ENCODE data around the gene TRIP13. TPM values are rescaled to one million over a fixed set of nuclear protein-coding genes. Genes with fewer than 3 reads are reported as not detected.

TRIP13 gene
- total and polyA plus RNA-seq, 4 experiments from 2014 or later, result 0.39 to 1.0 (median 0.69) TPM; not detected in 1

- Mint-ChIP-seq H3K4me1 (peaks cover 0 to 3% (median 1%) of the 10 kb centered on the region in 4 donors), H3K27me3 (peaks cover 0 to 4% of the 10 kb centered on the region in 2 donors), H3K36me3 (peaks cover 0 to 2% of the 10 kb centered on the region in 2 donors), H3K9me3 (no peaks in the 10 kb centered on the region), H3K27ac (no peak overlapping the region), H3K4me3 (no peak overlapping the region)
- Histone ChIP-seq H3K4me1 (ENCODE audit: insufficient read depth, low read length) (no peaks in the 10 kb centered on the region), H3K9me3 (ENCODE audit: control insufficient read depth in 1 of 2, low read length in 2 of 2) (no peaks in the 10 kb centered on the region), H3K36me3 (ENCODE audit: insufficient read depth, low read length) (no peaks in the 10 kb centered on the region), H3K27ac (ENCODE audit: low read depth, low read length) (no peak overlapping the region), H3K4me3 (ENCODE audit: low read length in 2 of 2) (no peak overlapping the region), H3K27me3 (ENCODE audit: insufficient read depth, low read length) (no peaks in the 10 kb centered on the region)
- CTCF ChIA-PET (ENCODE audit: partially characterized antibody), result no interaction called here
- intact Hi-C loops (cut with micrococcal nuclease), result no loop called here
- POLR2A ChIA-PET (ENCODE audit: partially characterized antibody), result no interaction called here
- no peak for DNase-seq
Observed at GRCh38 chr5:855771-856530, 36.7 kb upstream of the TRIP13 start.

GRCh38 chr5:856531-857425 is 35.9 kb upstream of the TRIP13 start:
- no peak for DNase-seq

GRCh38 chr5:858726-859125 is 34.0 kb upstream of the TRIP13 start:
- DNase-seq, result no peak
- Mint-ChIP-seq H3K4me1 (peaks cover 0 to 3% (median 0%) of the 10 kb centered on the region in 4 donors), H3K27me3 (no peaks in the 10 kb centered on the region), H3K9me3 (no peaks in the 10 kb centered on the region), H3K36me3 (peaks cover 0 to 8% of the 10 kb centered on the region in 2 donors), H3K4me3 (no peak overlapping the region), H3K27ac (peak overlapping the region in 3 of 7 donors; percentile 30 to 40 (median 32))
- Histone ChIP-seq H3K4me1 (ENCODE audit: insufficient read depth, low read length) (no peaks in the 10 kb centered on the region), H3K27ac (ENCODE audit: low read depth, low read length) (no peak overlapping the region), H3K4me3 (ENCODE audit: low read length in 2 of 2) (no peak overlapping the region), H3K9me3 (ENCODE audit: control insufficient read depth in 1 of 2, low read length in 2 of 2) (no peaks in the 10 kb centered on the region), H3K36me3 (ENCODE audit: insufficient read depth, low read length) (peaks cover 9% of the 10 kb centered on the region), H3K27me3 (ENCODE audit: insufficient read depth, low read length) (no peaks in the 10 kb centered on the region)
- ChIA-PET POLR2A (ENCODE audit: partially characterized antibody) (no interaction called here), CTCF (ENCODE audit: partially characterized antibody) (no interaction called here)
- intact Hi-C loops (cut with micrococcal nuclease), result no loop called here

More at GRCh38 chr5:856531-857425, 35.9 kb upstream of the TRIP13 start:
- Mint-ChIP-seq H3K4me1 (peaks cover 0 to 3% (median 1%) of the 10 kb centered on the region in 4 donors), H3K4me3 (no peak overlapping the region), H3K36me3 (peaks cover 0 to 2% of the 10 kb centered on the region in 2 donors), H3K27ac (no peak overlapping the region), H3K9me3 (no peaks in the 10 kb centered on the region), H3K27me3 (peaks cover 0 to 4% of the 10 kb centered on the region in 2 donors)
- no peaks in the 10 kb centered on the region for H3K27me3 ChIP-seq (ENCODE audit: insufficient read depth, low read length)
- no peak overlapping the region for H3K4me3 ChIP-seq (ENCODE audit: low read length in 2 of 2)
- no peaks in the 10 kb centered on the region for H3K36me3 ChIP-seq (ENCODE audit: insufficient read depth, low read length)
- CTCF ChIA-PET (ENCODE audit: partially characterized antibody), result no interaction called here
- no peak overlapping the region for H3K27ac ChIP-seq (ENCODE audit: low read depth, low read length)
- no peaks in the 10 kb centered on the region for H3K9me3 ChIP-seq (ENCODE audit: control insufficient read depth in 1 of 2, low read length in 2 of 2)
- POLR2A ChIA-PET (ENCODE audit: partially characterized antibody), result no interaction called here
- no peaks in the 10 kb centered on the region for H3K4me1 ChIP-seq (ENCODE audit: insufficient read depth, low read length)
- intact Hi-C loops (cut with micrococcal nuclease), result no loop called here

DNA sequence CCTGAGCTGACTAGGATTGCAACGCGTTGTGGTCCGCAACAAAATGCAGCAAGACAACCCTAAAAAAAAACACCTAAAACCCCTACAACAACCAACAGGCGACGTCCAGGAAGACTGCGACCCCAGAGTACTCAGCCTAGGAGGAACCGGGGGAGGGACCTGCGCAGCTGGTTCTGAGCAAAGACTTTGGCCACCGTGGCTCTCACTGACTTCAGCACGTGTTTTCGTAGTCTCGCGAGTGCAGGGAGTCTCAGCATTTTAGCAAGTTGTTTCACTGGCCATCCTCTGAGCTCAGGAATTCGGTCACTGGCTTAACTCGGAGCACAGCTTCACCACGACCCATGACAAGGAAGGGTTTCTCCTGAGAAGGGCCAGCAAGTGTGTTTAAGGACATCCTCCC is 33.3 kb upstream of the TRIP13 start:
- H3K9me3 Mint-ChIP-seq, result no peaks in the 10 kb centered on the region
- Histone ChIP-seq H3K9me3 (ENCODE audit: control insufficient read depth in 1 of 2, low read length in 2 of 2) (no peaks in the 10 kb centered on the region), H3K27ac (ENCODE audit: low read depth, low read length) (no peak overlapping the region), H3K27me3 (ENCODE audit: insufficient read depth, low read length) (no peaks in the 10 kb centered on the region), H3K36me3 (ENCODE audit: insufficient read depth, low read length) (peaks cover 15% of the 10 kb centered on the region), H3K4me3 (ENCODE audit: low read length in 2 of 2) (no peak overlapping the region), H3K4me1 (ENCODE audit: insufficient read depth, low read length) (no peaks in the 10 kb centered on the region)
- no peak for DNase-seq
- intact Hi-C loops (cut with micrococcal nuclease), result no loop called here
- H3K27me3 Mint-ChIP-seq, result no peaks in the 10 kb centered on the region
- POLR2A ChIA-PET (ENCODE audit: partially characterized antibody), result no interaction called here
- H3K36me3 Mint-ChIP-seq, result peaks cover 5 to 14% of the 10 kb centered on the region in 2 donors
- H3K4me1 Mint-ChIP-seq, result peaks cover 0 to 3% (median 0%) of the 10 kb centered on the region in 4 donors
- CTCF ChIA-PET (ENCODE audit: partially characterized antibody), result no interaction called here
- H3K4me3 Mint-ChIP-seq, result no peak overlapping the region
- peak overlapping the region in 1 of 7 donors; percentile 13 for H3K27ac Mint-ChIP-seq

- Histone ChIP-seq H3K27ac (ENCODE audit: low read depth, low read length) (no peak overlapping the region), H3K27me3 (ENCODE audit: insufficient read depth, low read length) (no peaks in the 10 kb centered on the region), H3K4me3 (ENCODE audit: low read length in 2 of 2) (no peak overlapping the region), H3K9me3 (ENCODE audit: control insufficient read depth in 1 of 2, low read length in 2 of 2) (no peaks in the 10 kb centered on the region), H3K36me3 (ENCODE audit: insufficient read depth, low read length) (peaks cover 19% of the 10 kb centered on the region), H3K4me1 (ENCODE audit: insufficient read depth, low read length) (no peaks in the 10 kb centered on the region)
- DNase-seq, result no peak
- intact Hi-C loops (cut with micrococcal nuclease), result no loop called here
- POLR2A ChIA-PET (ENCODE audit: partially characterized antibody), result no interaction called here
- peaks cover 0 to 3% (median 0%) of the 10 kb centered on the region in 4 donors for H3K4me1 Mint-ChIP-seq
- H3K4me3 Mint-ChIP-seq, result no peak overlapping the region
- H3K36me3 Mint-ChIP-seq, result peaks cover 5 to 18% of the 10 kb centered on the region in 2 donors
- no peaks in the 10 kb centered on the region for H3K27me3 Mint-ChIP-seq
- CTCF ChIA-PET (ENCODE audit: partially characterized antibody), result no interaction called here
- H3K27ac Mint-ChIP-seq, result peak overlapping the region in 1 of 7 donors; percentile 36
- H3K9me3 Mint-ChIP-seq, result no peaks in the 10 kb centered on the region
Observed at GRCh38 chr5:859798-860296, 32.8 kb upstream of the TRIP13 start.

- no peak overlapping the region for H3K27ac ChIP-seq (ENCODE audit: low read depth, low read length)
- intact Hi-C loops (cut with micrococcal nuclease), result no loop called here
- Mint-ChIP-seq H3K27me3 (no peaks in the 10 kb centered on the region), H3K27ac (peak overlapping the region in 3 of 7 donors; percentile 36 to 60 (median 42)), H3K9me3 (no peaks in the 10 kb centered on the region), H3K4me3 (no peak overlapping the region), H3K36me3 (peaks cover 5 to 24% of the 10 kb centered on the region in 2 donors), H3K4me1 (peaks cover 0 to 3% (median 0%) of the 10 kb centered on the region in 4 donors)
- no peaks in the 10 kb centered on the region for H3K9me3 ChIP-seq (ENCODE audit: control insufficient read depth in 1 of 2, low read length in 2 of 2)
- CTCF ChIA-PET (ENCODE audit: partially characterized antibody), result no interaction called here
- POLR2A ChIA-PET (ENCODE audit: partially characterized antibody), result interaction anchor here (0.7 kb wide), 1 partner anchor 249 kb away, joined by 3 read pairs; no protein-coding TSS in a partner anchor
- peaks cover 27% of the 10 kb centered on the region for H3K36me3 ChIP-seq (ENCODE audit: insufficient read depth, low read length)
- no peak for DNase-seq
- H3K4me1 ChIP-seq (ENCODE audit: insufficient read depth, low read length), result no peaks in the 10 kb centered on the region
- no peak overlapping the region for H3K4me3 ChIP-seq (ENCODE audit: low read length in 2 of 2)
- no peaks in the 10 kb centered on the region for H3K27me3 ChIP-seq (ENCODE audit: insufficient read depth, low read length)
Observed at GRCh38 chr5:860506-861150, 32.1 kb upstream of the TRIP13 start.
